ENCODE results near the gene EGFLAM. TPM values are rescaled to one million over a fixed set of nuclear protein-coding genes. Genes with fewer than 3 reads are reported as not detected.
A peak's percentile ranks its signal among the peaks of the same experiment; 100 is the strongest.

The EGFLAM gene
- total and polyA plus RNA-seq, 2 experiments from 2014 or later: 6.5 to 9.0 TPM

DNA sequence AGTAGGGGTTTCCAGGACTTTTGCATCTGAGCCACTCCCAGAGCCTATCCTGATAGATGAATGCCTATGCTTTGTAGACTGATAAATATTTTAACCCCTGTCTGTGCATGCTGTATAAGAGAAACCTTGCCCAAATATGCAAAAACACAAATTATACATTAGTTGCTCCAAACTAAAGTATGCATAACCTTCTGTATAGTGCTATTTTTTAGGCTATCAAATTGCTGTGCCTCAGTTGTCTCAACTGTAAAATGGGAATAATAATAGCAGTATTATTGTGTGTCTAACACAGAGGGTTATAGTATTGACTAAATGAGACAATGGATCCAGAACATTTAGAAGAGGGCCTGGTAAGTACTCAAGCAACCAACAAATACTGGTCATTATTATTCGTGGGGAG lies 180.4 kb downstream of the EGFLAM start:
- Histone ChIP-seq H4K20me1 (ENCODE audit: insufficient read depth, poor library complexity, severe bottlenecking) (no peaks in the 10 kb centered on the region), H3K4me2 (no peak overlapping the region), H3K9me2 (replicated peaks; ENCODE audit: insufficient read depth) (no peaks in the 10 kb centered on the region), H3K27ac (no peak overlapping the region), H3K4me1 (ENCODE audit: insufficient read depth) (peaks cover 3% of the 10 kb centered on the region), H3K36me3 (replicated peaks; ENCODE audit: insufficient read depth, low read depth) (no peaks in the 10 kb centered on the region), H3K4me3 (no peak overlapping the region), H3K27me3 (no peaks in the 10 kb centered on the region), H3K9me3 (ENCODE audit: low read depth) (no peaks in the 10 kb centered on the region), H3K79me2 (no peaks in the 10 kb centered on the region), H2AFZ (no peak overlapping the region)
- no peak for TF ChIP-seq EZH2phosphoT487 (IDR thresholded peaks at IDR 0.05; ENCODE audit: low read depth, severe bottlenecking, unreplicated experiment)
- TF ChIP-seq, protein P1, sequence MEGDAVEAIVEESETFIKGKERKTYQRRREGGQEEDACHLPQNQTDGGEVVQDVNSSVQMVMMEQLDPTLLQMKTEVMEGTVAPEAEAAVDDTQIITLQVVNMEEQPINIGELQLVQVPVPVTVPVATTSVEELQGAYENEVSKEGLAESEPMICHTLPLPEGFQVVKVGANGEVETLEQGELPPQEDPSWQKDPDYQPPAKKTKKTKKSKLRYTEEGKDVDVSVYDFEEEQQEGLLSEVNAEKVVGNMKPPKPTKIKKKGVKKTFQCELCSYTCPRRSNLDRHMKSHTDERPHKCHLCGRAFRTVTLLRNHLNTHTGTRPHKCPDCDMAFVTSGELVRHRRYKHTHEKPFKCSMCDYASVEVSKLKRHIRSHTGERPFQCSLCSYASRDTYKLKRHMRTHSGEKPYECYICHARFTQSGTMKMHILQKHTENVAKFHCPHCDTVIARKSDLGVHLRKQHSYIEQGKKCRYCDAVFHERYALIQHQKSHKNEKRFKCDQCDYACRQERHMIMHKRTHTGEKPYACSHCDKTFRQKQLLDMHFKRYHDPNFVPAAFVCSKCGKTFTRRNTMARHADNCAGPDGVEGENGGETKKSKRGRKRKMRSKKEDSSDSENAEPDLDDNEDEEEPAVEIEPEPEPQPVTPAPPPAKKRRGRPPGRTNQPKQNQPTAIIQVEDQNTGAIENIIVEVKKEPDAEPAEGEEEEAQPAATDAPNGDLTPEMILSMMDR (IDR thresholded peaks at IDR 0.05; ENCODE audit: poor library complexity): no peak
- TF ChIP-seq EZH2 (IDR thresholded peaks at IDR 0.05; ENCODE audit: borderline replicate concordance): no peak
- DNase-seq (ENCODE audit: low spot score): no peak
- 88% methylated on average over 1 of the region's 1 CpG for WGBS (ENCODE audit: low lambda C conversion rate, missing lambda C conversion rate)

- Histone ChIP-seq H3K27me3 (no peaks in the 10 kb centered on the region), H2AFZ (no peak overlapping the region), H3K4me1 (ENCODE audit: insufficient read depth) (no peaks in the 10 kb centered on the region), H3K4me2 (no peak overlapping the region), H3K27ac (no peak overlapping the region), H4K20me1 (ENCODE audit: insufficient read depth, poor library complexity, severe bottlenecking) (no peaks in the 10 kb centered on the region), H3K4me3 (no peak overlapping the region), H3K9me2 (replicated peaks; ENCODE audit: insufficient read depth) (no peaks in the 10 kb centered on the region), H3K36me3 (replicated peaks; ENCODE audit: insufficient read depth, low read depth) (no peaks in the 10 kb centered on the region), H3K9me3 (ENCODE audit: low read depth) (no peaks in the 10 kb centered on the region), H3K79me2 (no peaks in the 10 kb centered on the region)
- 42% methylated on average over 9 of the region's 9 CpGs for WGBS (ENCODE audit: low lambda C conversion rate, missing lambda C conversion rate)
- TF ChIP-seq EZH2phosphoT487 (IDR thresholded peaks at IDR 0.05; ENCODE audit: low read depth, severe bottlenecking, unreplicated experiment): no peak
- TF ChIP-seq, protein P1 (IDR thresholded peaks at IDR 0.05; ENCODE audit: poor library complexity): peak; percentile 99
- no peak for TF ChIP-seq EZH2 (IDR thresholded peaks at IDR 0.05; ENCODE audit: borderline replicate concordance)
- peak; percentile 95 for DNase-seq (ENCODE audit: low spot score)
These were observed 183.3 kb downstream of the EGFLAM start for GRCh38 chr5:38441453-38442246.

- TF ChIP-seq EZH2 (IDR thresholded peaks at IDR 0.05; ENCODE audit: borderline replicate concordance) (no peak), EZH2phosphoT487 (IDR thresholded peaks at IDR 0.05; ENCODE audit: low read depth, severe bottlenecking, unreplicated experiment) (no peak)
- TF ChIP-seq, protein P1 (IDR thresholded peaks at IDR 0.05; ENCODE audit: poor library complexity): no peak
- Histone ChIP-seq H3K79me2 (no peaks in the 10 kb centered on the region), H3K9me3 (ENCODE audit: low read depth) (no peaks in the 10 kb centered on the region), H3K4me2 (no peak overlapping the region), H3K27me3 (no peaks in the 10 kb centered on the region), H3K9me2 (replicated peaks; ENCODE audit: insufficient read depth) (no peaks in the 10 kb centered on the region), H3K4me1 (ENCODE audit: insufficient read depth) (no peaks in the 10 kb centered on the region), H4K20me1 (ENCODE audit: insufficient read depth, poor library complexity, severe bottlenecking) (no peaks in the 10 kb centered on the region), H3K4me3 (no peak overlapping the region), H2AFZ (no peak overlapping the region), H3K27ac (no peak overlapping the region), H3K36me3 (replicated peaks; ENCODE audit: insufficient read depth, low read depth) (no peaks in the 10 kb centered on the region)
- DNase-seq (ENCODE audit: low spot score): no peak
- WGBS (ENCODE audit: low lambda C conversion rate, missing lambda C conversion rate): 88% methylated on average over 2 of the region's 2 CpGs
These were observed 183.9 kb downstream of the EGFLAM start for GRCh38 chr5:38442247-38442573.
